ENCODE data around the gene PFDN4. TPM values are rescaled to one million over a fixed set of nuclear protein-coding genes. Genes with fewer than 3 reads are reported as not detected.

Gene PFDN4
- total RNA-seq, 1 donor from 2014 or later: 68.9 TPM

GRCh38 chr20:54161008-54161820 is 46.7 kb upstream of the PFDN4 start:
- DNase-seq (ENCODE audit: low spot score in 2 of 2): no peak
- Histone ChIP-seq H3K4me3 (no peak overlapping the region), H3K27me3 (no peaks in the 10 kb centered on the region), H3K4me1 (no peaks in the 10 kb centered on the region), H3K36me3 (no peaks in the 10 kb centered on the region), H3K9me3 (no peaks in the 10 kb centered on the region), H3K27ac (no peak overlapping the region)
- intact Hi-C loops (cut with DNase I): no loop called here
- no peak for TF ChIP-seq CTCF (IDR thresholded peaks at IDR 0.05)

DNA sequence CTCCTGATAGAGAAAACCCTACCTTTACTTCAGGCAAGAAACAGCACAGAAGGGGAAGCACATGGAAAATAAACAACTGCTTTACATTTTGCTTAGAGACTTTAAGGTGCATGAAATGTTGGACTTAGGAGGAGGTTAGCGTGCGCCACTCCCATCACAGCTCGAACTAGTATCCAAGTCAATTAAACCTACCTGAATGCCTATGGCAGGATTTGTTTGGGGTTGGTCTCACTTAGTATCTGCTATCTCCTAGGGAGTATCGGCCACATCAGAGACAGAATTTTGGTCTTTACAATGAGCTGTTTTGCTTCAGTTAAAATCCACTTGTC is 46.1 kb upstream of the PFDN4 start:
- H3K9me3 ChIP-seq: no peaks in the 10 kb centered on the region
- H3K4me1 ChIP-seq: no peaks in the 10 kb centered on the region
- H3K4me3 ChIP-seq: no peak overlapping the region
- intact Hi-C loops (cut with DNase I): no loop called here
- H3K27me3 ChIP-seq: no peaks in the 10 kb centered on the region
- no peak for TF ChIP-seq CTCF (IDR thresholded peaks at IDR 0.05)
- no peak overlapping the region for H3K27ac ChIP-seq
- no peaks in the 10 kb centered on the region for H3K36me3 ChIP-seq
- no peak for DNase-seq (ENCODE audit: low spot score in 2 of 2)

DNA sequence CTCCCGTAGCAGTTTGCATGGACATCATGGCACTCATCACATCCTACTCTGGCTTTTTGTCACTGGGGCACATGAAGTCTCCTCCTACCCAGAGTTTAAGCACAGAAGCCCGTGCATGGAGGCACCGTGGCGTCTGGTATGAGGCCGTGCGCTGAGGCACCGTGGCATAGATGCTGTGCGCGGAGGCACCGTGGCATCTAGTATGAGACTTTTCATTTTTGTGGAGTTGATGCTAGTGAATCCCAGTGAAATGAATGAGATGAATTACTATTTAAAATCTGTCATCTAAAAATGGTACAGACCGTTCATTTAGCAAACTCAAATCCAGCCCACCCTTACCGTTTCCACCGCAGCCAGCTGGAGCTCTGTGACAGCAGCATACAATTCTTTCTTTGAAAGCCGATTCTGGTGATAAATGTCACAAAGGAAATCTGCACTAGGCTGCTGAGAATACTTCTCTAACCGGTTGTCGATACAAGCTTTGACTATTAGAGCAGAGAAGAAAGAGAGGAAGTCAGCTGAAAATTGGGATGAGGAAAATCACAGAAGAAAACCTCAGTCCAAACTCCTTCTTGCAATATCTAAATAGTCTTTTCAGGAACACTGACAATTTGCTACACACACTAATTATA is 45.4 kb upstream of the PFDN4 start:
- no peak for DNase-seq (ENCODE audit: low spot score in 2 of 2)
- intact Hi-C loops (cut with DNase I): no loop called here
- Histone ChIP-seq H3K4me3 (no peak overlapping the region), H3K9me3 (no peaks in the 10 kb centered on the region), H3K27ac (no peak overlapping the region), H3K36me3 (no peaks in the 10 kb centered on the region), H3K4me1 (no peaks in the 10 kb centered on the region), H3K27me3 (no peaks in the 10 kb centered on the region)
- TF ChIP-seq CTCF (IDR thresholded peaks at IDR 0.05): no peak

DNA sequence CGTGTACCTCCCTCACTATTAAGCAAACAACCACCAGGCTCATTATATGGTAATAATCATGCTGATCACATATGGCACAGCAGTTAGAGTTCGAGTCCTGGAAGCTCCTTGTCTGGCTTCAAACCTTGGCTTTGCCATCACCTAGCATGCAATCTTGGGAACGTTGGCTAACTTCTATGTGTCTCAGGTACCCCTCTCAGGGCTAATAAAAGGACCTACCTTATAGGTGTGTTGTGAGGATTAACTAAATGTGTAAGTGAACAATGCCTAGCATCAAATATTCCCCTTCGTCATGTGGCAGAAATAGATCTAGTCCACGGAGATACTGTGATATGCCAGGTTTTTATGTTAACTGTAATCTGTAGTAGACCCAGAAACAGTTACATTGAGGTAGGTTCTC is 44.5 kb upstream of the PFDN4 start:
- H3K4me1 ChIP-seq: no peaks in the 10 kb centered on the region
- no peak for DNase-seq (ENCODE audit: low spot score in 2 of 2)
- intact Hi-C loops (cut with DNase I): no loop called here
- no peak overlapping the region for H3K4me3 ChIP-seq
- no peak overlapping the region for H3K27ac ChIP-seq
- H3K9me3 ChIP-seq: no peaks in the 10 kb centered on the region
- no peaks in the 10 kb centered on the region for H3K36me3 ChIP-seq
- no peak for TF ChIP-seq CTCF (IDR thresholded peaks at IDR 0.05)
- H3K27me3 ChIP-seq: no peaks in the 10 kb centered on the region

GRCh38 chr20:54165014-54165413 is 42.9 kb upstream of the PFDN4 start:
- intact Hi-C loops (cut with DNase I): no loop called here
- Histone ChIP-seq H3K36me3 (no peaks in the 10 kb centered on the region), H3K9me3 (no peaks in the 10 kb centered on the region), H3K4me3 (no peak overlapping the region), H3K4me1 (no peaks in the 10 kb centered on the region), H3K27ac (no peak overlapping the region), H3K27me3 (no peaks in the 10 kb centered on the region)
- no peak for TF ChIP-seq CTCF (IDR thresholded peaks at IDR 0.05)
- DNase-seq (ENCODE audit: low spot score in 2 of 2): no peak

Measured in ascending aorta (tissue), 2 donors.